Astrocyte (in vitro differentiated cells and primary cell): ENCODE measurements around the gene NPAS3. TPM values are rescaled to one million over a fixed set of nuclear protein-coding genes. Genes with fewer than 3 reads are reported as not detected.

Experiments
- DNase-seq: peaks from one replicate; pipeline ENCODE4 v3.0.0-alpha.2; 2010; ENCODE audit warnings: low read depth
- FAIRE-seq: peaks from 2 replicates; lab custom pipeline; 2011; peaks lifted over from hg19 to GRCh38; lab: Jason Lieb, UNC
- H2AFZ ChIP-seq: 2 replicates; pipeline ENCODE4 v1.6.0; 2012; ENCODE audit warnings: low read depth, low read length, inconsistent platforms
- H3K27ac ChIP-seq: 2 replicates; pipeline ENCODE4 v1.5.1; 2011; ENCODE audit warnings: low read depth, low read length, inconsistent platforms
- H3K27me3 ChIP-seq: 2 replicates; pipeline ENCODE4 v1.6.0; 2011; ENCODE audit warnings: low read length, inconsistent platforms; ENCODE audit not compliant: insufficient read depth
- H3K36me3 ChIP-seq: 2 replicates; pipeline ENCODE4 v1.5.1; 2011; ENCODE audit warnings: low read length, inconsistent platforms; ENCODE audit not compliant: insufficient read depth
- H3K4me1 ChIP-seq: 2 replicates; pipeline ENCODE4 v1.5.1; 2011; ENCODE audit warnings: low read length, inconsistent platforms; ENCODE audit not compliant: insufficient read depth
- H3K4me2 ChIP-seq: 2 replicates; pipeline ENCODE4 v1.6.0; 2012; ENCODE audit warnings: low read length, inconsistent platforms
- H3K4me3 ChIP-seq: 2 replicates; pipeline ENCODE4 v1.5.1; 2011; ENCODE audit warnings: low read depth, mild to moderate bottlenecking, low read length, inconsistent platforms; ENCODE audit not compliant: insufficient read depth
- H3K79me2 ChIP-seq: 2 replicates; pipeline ENCODE4 v1.6.0; 2012; ENCODE audit warnings: mild to moderate bottlenecking, low read length, inconsistent platforms; ENCODE audit not compliant: insufficient read depth
- H3K9ac ChIP-seq: 2 replicates; pipeline ENCODE4 v1.6.0; 2012; ENCODE audit warnings: mild to moderate bottlenecking, low read length, inconsistent platforms
- H3K9me3 ChIP-seq: 2 replicates; pipeline ENCODE4 v1.5.1; 2012; ENCODE audit warnings: low read depth, mild to moderate bottlenecking, low read length, inconsistent platforms; ENCODE audit not compliant: insufficient read depth
- H4K20me1 ChIP-seq: 2 replicates; pipeline ENCODE4 v1.6.0; 2012; ENCODE audit warnings: low read length, inconsistent platforms; ENCODE audit not compliant: insufficient read depth
- H3K27ac Mint-ChIP-seq: one replicate; pipeline ENCODE4 v1.8.0; 2021; ENCODE audit warnings: mild to moderate bottlenecking, mixed read lengths; ENCODE audit not compliant: unreplicated experiment
- H3K27me3 Mint-ChIP-seq: one replicate; pipeline ENCODE4 v1.8.0; 2021; ENCODE audit warnings: low read depth, mixed read lengths; ENCODE audit not compliant: unreplicated experiment
- H3K36me3 Mint-ChIP-seq: one replicate; pipeline ENCODE4 v1.8.0; 2021; ENCODE audit warnings: low read depth, mixed read lengths; ENCODE audit not compliant: unreplicated experiment
- H3K4me1 Mint-ChIP-seq: one replicate; pipeline ENCODE4 v1.8.0; 2021; ENCODE audit warnings: low read depth, mixed read lengths; ENCODE audit not compliant: unreplicated experiment
- H3K4me3 Mint-ChIP-seq: one replicate; pipeline ENCODE4 v1.8.0; 2021; ENCODE audit warnings: mild to moderate bottlenecking, moderate library complexity, mixed read lengths; ENCODE audit not compliant: unreplicated experiment
- H3K9me3 Mint-ChIP-seq: one replicate; pipeline ENCODE4 v1.8.0; 2021; ENCODE audit warnings: mild to moderate bottlenecking, mixed read lengths; ENCODE audit not compliant: unreplicated experiment
- EZH2 ChIP-seq: IDR thresholded peaks from 2 replicates; pipeline ENCODE4 v1.6.1; 2012; ENCODE audit warnings: mild to moderate bottlenecking, low read length, inconsistent platforms; ENCODE audit not compliant: insufficient read depth
- total RNA-seq: library from RNA; stranded (reverse); gene quantifications from 2 replicates; pipeline ENCODE4 v1.2.1, GENCODE V29; 2021
- TF ChIP-seq, protein P1 (sequence below): IDR thresholded peaks from 2 replicates; pipeline ENCODE4 v1.5.1; 2011; ENCODE audit warnings: low read depth, mild to moderate bottlenecking, inconsistent platforms, low read length, moderate library complexity; ENCODE audit not compliant: insufficient read depth

Gene NPAS3
- total RNA-seq, 1 donor from 2014 or later, result 2.6 TPM

DNA sequence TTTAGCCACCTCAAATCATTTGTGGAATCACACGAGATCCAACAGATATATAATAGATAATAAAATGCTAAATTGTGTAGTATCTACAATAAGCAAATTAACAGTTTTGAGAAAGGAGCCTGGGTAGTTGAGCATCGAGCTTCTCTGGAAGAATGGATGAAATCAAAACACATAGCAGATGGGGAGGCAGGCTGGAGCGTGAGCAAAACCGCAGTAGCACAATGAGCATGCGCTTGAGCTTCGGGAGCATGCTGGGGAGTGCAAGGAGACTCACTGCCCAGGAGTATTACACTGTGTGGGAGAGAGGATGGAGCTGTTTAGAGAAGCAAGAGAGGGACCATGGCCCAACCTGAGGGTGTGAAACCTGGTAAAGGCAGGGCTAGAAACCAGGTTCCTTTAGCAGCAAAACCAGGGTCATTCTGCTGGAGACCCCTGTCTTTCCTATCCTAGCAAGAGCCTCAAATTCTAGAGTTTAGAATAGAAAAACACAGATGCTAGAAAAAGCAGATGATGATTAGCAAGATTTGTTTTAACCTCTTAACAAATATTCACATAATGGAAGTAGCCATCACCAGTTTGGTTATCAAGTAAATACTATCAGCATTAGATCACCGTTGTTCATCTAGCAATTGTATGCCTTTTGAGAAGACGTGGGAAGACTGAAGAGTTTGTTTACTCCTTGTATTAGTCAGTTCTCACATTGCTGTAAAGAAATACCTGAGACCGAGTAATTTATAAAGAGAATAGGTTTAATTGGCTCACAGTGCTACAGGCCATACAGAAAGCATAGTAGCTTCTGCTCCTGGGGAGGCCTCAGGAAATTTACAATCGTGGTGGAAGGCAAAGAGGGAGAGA is 527.4 kb downstream of the NPAS3 start:
- Histone ChIP-seq H3K4me3 (no peak overlapping the region), H3K27me3 (no peaks in the 10 kb centered on the region), H3K9me3 (no peaks in the 10 kb centered on the region), H3K4me2 (peak overlapping the region; percentile 38), H3K9ac (no peak overlapping the region), H3K36me3 (no peaks in the 10 kb centered on the region), H2AFZ (no peak overlapping the region), H4K20me1 (no peaks in the 10 kb centered on the region), H3K4me1 (peaks cover 6% of the 10 kb centered on the region), H3K27ac (no peak overlapping the region), H3K79me2 (no peaks in the 10 kb centered on the region)
- Mint-ChIP-seq H3K4me1 (peaks cover 7% of the 10 kb centered on the region), H3K27ac (no peak overlapping the region), H3K9me3 (no peaks in the 10 kb centered on the region), H3K27me3 (peaks cover 3% of the 10 kb centered on the region), H3K4me3 (no peak overlapping the region), H3K36me3 (no peaks in the 10 kb centered on the region)
- TF ChIP-seq, protein P1, sequence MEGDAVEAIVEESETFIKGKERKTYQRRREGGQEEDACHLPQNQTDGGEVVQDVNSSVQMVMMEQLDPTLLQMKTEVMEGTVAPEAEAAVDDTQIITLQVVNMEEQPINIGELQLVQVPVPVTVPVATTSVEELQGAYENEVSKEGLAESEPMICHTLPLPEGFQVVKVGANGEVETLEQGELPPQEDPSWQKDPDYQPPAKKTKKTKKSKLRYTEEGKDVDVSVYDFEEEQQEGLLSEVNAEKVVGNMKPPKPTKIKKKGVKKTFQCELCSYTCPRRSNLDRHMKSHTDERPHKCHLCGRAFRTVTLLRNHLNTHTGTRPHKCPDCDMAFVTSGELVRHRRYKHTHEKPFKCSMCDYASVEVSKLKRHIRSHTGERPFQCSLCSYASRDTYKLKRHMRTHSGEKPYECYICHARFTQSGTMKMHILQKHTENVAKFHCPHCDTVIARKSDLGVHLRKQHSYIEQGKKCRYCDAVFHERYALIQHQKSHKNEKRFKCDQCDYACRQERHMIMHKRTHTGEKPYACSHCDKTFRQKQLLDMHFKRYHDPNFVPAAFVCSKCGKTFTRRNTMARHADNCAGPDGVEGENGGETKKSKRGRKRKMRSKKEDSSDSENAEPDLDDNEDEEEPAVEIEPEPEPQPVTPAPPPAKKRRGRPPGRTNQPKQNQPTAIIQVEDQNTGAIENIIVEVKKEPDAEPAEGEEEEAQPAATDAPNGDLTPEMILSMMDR, result no peak
- TF ChIP-seq EZH2, result no peak
- DNase-seq, result peak; percentile 84
- FAIRE-seq, result no peak

DNA sequence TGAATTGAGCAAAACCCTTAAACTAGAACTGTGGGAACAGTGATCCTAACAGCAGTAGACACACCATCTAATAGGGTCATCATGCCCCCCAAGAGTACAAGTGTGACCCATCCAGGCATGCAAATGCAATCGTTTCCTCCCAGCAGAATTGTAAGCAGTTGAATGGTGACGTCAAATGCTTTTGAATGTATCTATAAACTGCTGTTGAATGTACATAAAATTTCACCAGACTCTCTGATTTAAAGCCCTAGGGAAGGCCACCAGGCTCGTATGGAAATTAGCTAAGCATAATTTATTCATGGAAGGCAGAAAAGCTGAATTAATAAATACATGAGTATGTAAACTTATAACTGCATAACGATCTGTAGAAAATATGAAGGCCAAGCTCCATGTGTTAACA is 529.3 kb downstream of the NPAS3 start:
- FAIRE-seq (no peak), DNase-seq (no peak)
- Mint-ChIP-seq H3K27me3 (peaks cover 3% of the 10 kb centered on the region), H3K9me3 (no peaks in the 10 kb centered on the region), H3K4me1 (peaks cover 7% of the 10 kb centered on the region), H3K27ac (no peak overlapping the region), H3K4me3 (no peak overlapping the region), H3K36me3 (no peaks in the 10 kb centered on the region)
- Histone ChIP-seq H3K4me1 (peaks cover 6% of the 10 kb centered on the region), H3K9ac (no peak overlapping the region), H2AFZ (no peak overlapping the region), H3K36me3 (no peaks in the 10 kb centered on the region), H3K27ac (no peak overlapping the region), H3K4me3 (no peak overlapping the region), H3K4me2 (no peak overlapping the region), H3K79me2 (no peaks in the 10 kb centered on the region), H4K20me1 (no peaks in the 10 kb centered on the region), H3K9me3 (no peaks in the 10 kb centered on the region), H3K27me3 (no peaks in the 10 kb centered on the region)
- TF ChIP-seq, protein P1, result no peak
- TF ChIP-seq EZH2, result no peak

DNA sequence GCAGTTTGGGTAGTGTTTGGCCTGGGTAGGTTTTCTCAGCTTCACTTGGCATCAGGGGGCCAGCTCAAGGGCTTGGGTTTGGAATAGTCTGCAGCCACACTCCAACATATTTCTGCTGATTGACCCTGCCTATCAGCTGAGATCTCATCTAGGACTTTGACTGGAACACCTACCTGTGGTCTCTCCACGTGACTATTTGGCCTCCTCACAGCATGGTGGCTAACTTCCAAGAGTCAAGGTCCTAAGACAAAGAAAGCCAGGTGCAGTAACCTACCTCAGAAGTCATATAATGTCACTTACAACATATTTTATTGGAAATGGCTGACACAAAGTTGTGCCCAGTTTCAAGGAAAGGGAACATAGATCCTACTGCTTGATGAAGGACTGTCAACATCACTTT is 531.2 kb downstream of the NPAS3 start:
- H3K27ac Mint-ChIP-seq, result no peak overlapping the region
- no peak for FAIRE-seq

More for the DNA sequence above, 531.2 kb downstream of the NPAS3 start:
- H3K4me3 ChIP-seq, result no peak overlapping the region
- no peak for DNase-seq
- Mint-ChIP-seq H3K4me3 (no peak overlapping the region), H3K36me3 (no peaks in the 10 kb centered on the region), H3K27me3 (peaks cover 3% of the 10 kb centered on the region), H3K4me1 (peaks cover 7% of the 10 kb centered on the region), H3K9me3 (no peaks in the 10 kb centered on the region)
- no peaks in the 10 kb centered on the region for H4K20me1 ChIP-seq
- H2AFZ ChIP-seq, result no peak overlapping the region
- no peak overlapping the region for H3K9ac ChIP-seq
- no peaks in the 10 kb centered on the region for H3K79me2 ChIP-seq
- peaks cover 6% of the 10 kb centered on the region for H3K4me1 ChIP-seq
- H3K27me3 ChIP-seq, result no peaks in the 10 kb centered on the region
- H3K27ac ChIP-seq, result no peak overlapping the region
- TF ChIP-seq, protein P1, result no peak
- TF ChIP-seq EZH2, result no peak
- H3K4me2 ChIP-seq, result no peak overlapping the region
- H3K36me3 ChIP-seq, result no peaks in the 10 kb centered on the region
- no peaks in the 10 kb centered on the region for H3K9me3 ChIP-seq
